ENCODE results near the gene DGKI.

GRCh38 chr7:137506031-137506430 lies 340.7 kb downstream of the DGKI start:
- no peak for TF ChIP-seq TARDBP (IDR thresholded peaks at IDR 0.05)
- no peak for TF ChIP-seq ELF4 (IDR thresholded peaks at IDR 0.05)
- TF ChIP-seq CTBP1 (IDR thresholded peaks at IDR 0.05; ENCODE audit: borderline replicate concordance): no peak
- no peak for TF ChIP-seq ZNF384 (IDR thresholded peaks at IDR 0.05)
- TF ChIP-seq BHLHE40 (IDR thresholded peaks at IDR 0.05; ENCODE audit: borderline replicate concordance): no peak
- no peak for TF ChIP-seq FOXM1 (IDR thresholded peaks at IDR 0.05; ENCODE audit: borderline replicate concordance)
- no peak for TF ChIP-seq SUZ12 (IDR thresholded peaks at IDR 0.05)
- TF ChIP-seq ARNT (IDR thresholded peaks at IDR 0.05): no peak
- TF ChIP-seq FOXA1 (IDR thresholded peaks at IDR 0.05): no peak
- TF ChIP-seq FOXK2 (IDR thresholded peaks at IDR 0.05): no peak
